Cortex of kidney (tissue), 1 donor: ENCODE results near the gene TMEM59L.
"Not testable (repeated sequence)": the region's sequence is repeated elsewhere in the genome, so short reads cannot be mapped to it uniquely, and the experiment has no call there.

Experiments used
- DNase-seq: peaks from one replicate; lab custom pipeline; 2025; lab: John Stamatoyannopoulos, UW

Gene TMEM59L

GRCh38 chr19:18594096-18594823 is 18.4 kb upstream of the TMEM59L start:
- no peak for DNase-seq

- no peak for DNase-seq
Observed at GRCh38 chr19:18594824-18595373, 17.8 kb upstream of the TMEM59L start.

GRCh38 chr19:18595475-18595874 is 17.2 kb upstream of the TMEM59L start:
- no peak for DNase-seq

GRCh38 chr19:18596752-18597157 is 15.9 kb upstream of the TMEM59L start:
- DNase-seq: no peak

- DNase-seq: no peak
Observed at GRCh38 chr19:18597809-18598660, 14.6 kb upstream of the TMEM59L start.

GRCh38 chr19:18599485-18599884 is 13.2 kb upstream of the TMEM59L start:
- no peak for DNase-seq

- not testable (repeated sequence) for DNase-seq
Observed at GRCh38 chr19:18600692-18601397, 11.8 kb upstream of the TMEM59L start.

- no peak for DNase-seq
Observed at GRCh38 chr19:18601875-18602274, 10.8 kb upstream of the TMEM59L start.

- DNase-seq: no peak
Observed at GRCh38 chr19:18603255-18603957, 9.3 kb upstream of the TMEM59L start.

- DNase-seq: no peak
Observed at GRCh38 chr19:18603958-18604819, 8.5 kb upstream of the TMEM59L start.

- no peak for DNase-seq
Observed at GRCh38 chr19:18604820-18605159, 7.9 kb upstream of the TMEM59L start.

GRCh38 chr19:18605196-18605545 is 7.5 kb upstream of the TMEM59L start:
- DNase-seq: no peak

GRCh38 chr19:18605546-18606280 is 7.0 kb upstream of the TMEM59L start:
- no peak for DNase-seq

GRCh38 chr19:18606281-18607225 is 6.1 kb upstream of the TMEM59L start, which contains the start of gene CRLF1:
Gene CRLF1, minus strand, starts transcription at chr19:18606799. Its CDS starts 143 bp downstream, at chr19:18606656.
- DNase-seq: no peak

GRCh38 chr19:18607226-18608101 is 5.2 kb upstream of the TMEM59L start:
- no peak for DNase-seq

- DNase-seq: no peak
Observed at GRCh38 chr19:18608102-18608804, 4.4 kb upstream of the TMEM59L start.
